RWPE2 (cell line): Measurements from ENCODE around the gene ENOX2.

Experiments
- ATAC-seq: fragments of 200-7000 bp; cut with Tn5 transposase; 3 replicates; pipeline ENCODE4 v1.9.1; 2021; ENCODE audit warnings: low read depth
- DNase-seq: peaks from one replicate; pipeline ENCODE4 v3.0.0-alpha.2; 2020; ENCODE audit warnings: low spot score
- H3K27ac ChIP-seq: fragments of 450-650 bp; 2 replicates; pipeline ENCODE4 v1.5.1; 2017; ENCODE audit warnings: mild to moderate bottlenecking; ENCODE audit not compliant: poor library complexity, severe bottlenecking
- H3K27me3 ChIP-seq: fragments of 250-450 bp; sonication (Bioruptor Pico); 2 replicates; pipeline ENCODE4 v1.5.1; 2021; ENCODE audit warnings: mild to moderate bottlenecking, moderate library complexity; ENCODE audit not compliant: insufficient read depth, poor library complexity, severe bottlenecking
- H3K36me3 ChIP-seq: fragments of 250-450 bp; sonication (Bioruptor Pico); 2 replicates; pipeline ENCODE4 v1.5.1; 2020; ENCODE audit warnings: low read depth, mild to moderate bottlenecking, moderate library complexity
- H3K4me1 ChIP-seq: fragments of 250-450 bp; sonication (Bioruptor Pico); 2 replicates; pipeline ENCODE4 v1.5.1; 2021; ENCODE audit warnings: mild to moderate bottlenecking, moderate library complexity; ENCODE audit not compliant: insufficient read depth, poor library complexity, severe bottlenecking
- H3K4me3 ChIP-seq: fragments of 250-450 bp; sonication (Bioruptor Pico); 2 replicates; pipeline ENCODE4 v1.5.1; 2021; ENCODE audit warnings: mild to moderate bottlenecking, moderate library complexity; ENCODE audit not compliant: severe bottlenecking
- H3K9me3 ChIP-seq: fragments of 250-450 bp; sonication (Bioruptor Pico); 2 replicates; pipeline ENCODE4 v1.5.1; 2021; ENCODE audit warnings: mild to moderate bottlenecking, moderate library complexity; ENCODE audit not compliant: severe bottlenecking
- TF ChIP-seq, protein P1 (sequence below): fragments of 450-650 bp; IDR thresholded peaks from one replicate; pipeline ENCODE4 v1.5.1; 2017; ENCODE audit warnings: mild to moderate bottlenecking, moderate library complexity; ENCODE audit not compliant: poor library complexity, severe bottlenecking

ENOX2 gene

DNA sequence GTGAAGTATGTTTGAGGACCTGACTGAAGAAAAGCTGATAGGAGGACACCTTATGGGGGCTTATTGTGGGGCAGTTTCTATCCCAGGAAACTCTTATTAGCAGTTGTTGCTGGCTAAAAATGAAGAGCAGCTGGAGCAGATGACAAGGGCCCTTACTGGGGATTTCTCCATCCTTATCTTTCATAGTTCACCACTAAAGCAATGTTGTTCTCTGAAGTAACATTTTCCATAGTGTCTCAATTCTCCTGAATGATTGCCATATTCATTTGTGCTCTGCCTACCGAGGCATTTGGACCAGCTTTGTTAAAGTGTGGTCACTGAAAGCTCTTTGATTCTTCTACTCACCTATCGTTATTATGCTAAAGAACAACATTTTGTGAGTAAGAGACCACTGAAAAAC lies 7.7 kb downstream of the ENOX2 start:
- H3K27ac ChIP-seq, result no peak overlapping the region
- no peak for ATAC-seq
- H3K4me3 ChIP-seq, result no peak overlapping the region

DNA sequence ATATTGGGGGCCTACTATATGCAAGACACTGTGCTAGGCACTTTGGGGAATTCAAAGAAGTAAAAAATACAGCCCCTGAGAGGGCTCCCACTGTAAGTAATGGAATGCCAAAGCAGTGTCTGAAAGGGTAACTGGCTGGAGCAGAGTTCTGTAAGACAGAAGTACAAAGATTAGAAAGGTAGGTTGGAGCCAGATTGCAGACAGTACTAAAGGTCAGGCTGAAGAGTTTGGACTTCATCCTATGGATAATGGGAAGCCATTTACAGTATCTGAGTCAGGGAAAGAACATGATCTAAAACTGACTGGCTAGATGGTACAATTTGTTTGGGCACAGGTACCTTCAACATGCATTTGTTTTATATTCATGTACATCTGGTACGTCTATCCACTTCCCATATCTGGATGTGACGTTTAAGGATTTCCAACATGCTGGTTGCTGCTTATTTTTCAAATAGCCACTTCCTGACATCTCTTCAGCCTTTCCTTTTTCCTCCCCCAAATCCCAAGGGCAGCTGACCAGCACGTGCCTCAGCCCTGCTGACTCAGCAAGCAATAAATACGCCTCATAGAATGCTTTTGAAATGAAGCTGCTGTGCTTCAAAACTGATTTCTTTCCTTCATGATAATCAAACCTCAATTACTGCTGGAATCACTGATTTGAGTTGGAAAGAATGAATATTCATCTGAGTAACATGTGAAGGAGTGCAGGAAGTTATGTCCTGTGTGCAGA lies 9.5 kb downstream of the ENOX2 start:
- no peaks in the 10 kb centered on the region for H3K9me3 ChIP-seq
- no peaks in the 10 kb centered on the region for H3K36me3 ChIP-seq
- no peak overlapping the region for H3K27ac ChIP-seq
- DNase-seq (no peak), ATAC-seq (no peak)
- TF ChIP-seq, protein P1, sequence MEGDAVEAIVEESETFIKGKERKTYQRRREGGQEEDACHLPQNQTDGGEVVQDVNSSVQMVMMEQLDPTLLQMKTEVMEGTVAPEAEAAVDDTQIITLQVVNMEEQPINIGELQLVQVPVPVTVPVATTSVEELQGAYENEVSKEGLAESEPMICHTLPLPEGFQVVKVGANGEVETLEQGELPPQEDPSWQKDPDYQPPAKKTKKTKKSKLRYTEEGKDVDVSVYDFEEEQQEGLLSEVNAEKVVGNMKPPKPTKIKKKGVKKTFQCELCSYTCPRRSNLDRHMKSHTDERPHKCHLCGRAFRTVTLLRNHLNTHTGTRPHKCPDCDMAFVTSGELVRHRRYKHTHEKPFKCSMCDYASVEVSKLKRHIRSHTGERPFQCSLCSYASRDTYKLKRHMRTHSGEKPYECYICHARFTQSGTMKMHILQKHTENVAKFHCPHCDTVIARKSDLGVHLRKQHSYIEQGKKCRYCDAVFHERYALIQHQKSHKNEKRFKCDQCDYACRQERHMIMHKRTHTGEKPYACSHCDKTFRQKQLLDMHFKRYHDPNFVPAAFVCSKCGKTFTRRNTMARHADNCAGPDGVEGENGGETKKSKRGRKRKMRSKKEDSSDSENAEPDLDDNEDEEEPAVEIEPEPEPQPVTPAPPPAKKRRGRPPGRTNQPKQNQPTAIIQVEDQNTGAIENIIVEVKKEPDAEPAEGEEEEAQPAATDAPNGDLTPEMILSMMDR, result no peak
- H3K27me3 ChIP-seq, result no peaks in the 10 kb centered on the region
- no peaks in the 10 kb centered on the region for H3K4me1 ChIP-seq
- H3K4me3 ChIP-seq, result no peak overlapping the region

More for the DNA sequence above, 7.7 kb downstream of the ENOX2 start:
- Histone ChIP-seq H3K36me3 (no peaks in the 10 kb centered on the region), H3K4me1 (no peaks in the 10 kb centered on the region), H3K9me3 (no peaks in the 10 kb centered on the region), H3K27me3 (no peaks in the 10 kb centered on the region)
- no peak for DNase-seq
- TF ChIP-seq, protein P1, result no peak

DNA sequence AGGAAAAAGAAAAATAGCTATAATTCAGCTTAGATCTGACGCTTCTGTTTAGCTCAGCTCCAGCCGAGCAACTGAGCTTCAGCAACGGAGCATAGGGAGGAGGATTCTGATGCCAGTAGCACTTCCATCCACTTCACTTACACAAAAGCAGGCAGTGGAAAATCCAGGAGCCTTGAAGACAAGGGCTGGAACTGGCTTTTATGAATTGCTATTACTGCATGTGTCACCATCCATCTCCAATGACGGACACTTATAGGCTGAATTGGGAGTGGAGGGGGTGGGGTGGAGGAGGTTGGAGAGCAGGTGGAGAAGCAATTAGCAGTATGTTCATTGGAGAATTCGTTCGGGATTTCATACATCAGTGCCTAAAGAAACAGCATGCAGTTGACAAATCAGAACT lies 15.6 kb downstream of the ENOX2 start:
- no peaks in the 10 kb centered on the region for H3K27me3 ChIP-seq
- TF ChIP-seq, protein P1, result no peak
- H3K36me3 ChIP-seq, result no peaks in the 10 kb centered on the region
- H3K27ac ChIP-seq, result no peak overlapping the region
- H3K9me3 ChIP-seq, result no peaks in the 10 kb centered on the region
- ATAC-seq (no peak), DNase-seq (no peak)
- H3K4me1 ChIP-seq, result no peaks in the 10 kb centered on the region
- H3K4me3 ChIP-seq, result no peak overlapping the region

DNA sequence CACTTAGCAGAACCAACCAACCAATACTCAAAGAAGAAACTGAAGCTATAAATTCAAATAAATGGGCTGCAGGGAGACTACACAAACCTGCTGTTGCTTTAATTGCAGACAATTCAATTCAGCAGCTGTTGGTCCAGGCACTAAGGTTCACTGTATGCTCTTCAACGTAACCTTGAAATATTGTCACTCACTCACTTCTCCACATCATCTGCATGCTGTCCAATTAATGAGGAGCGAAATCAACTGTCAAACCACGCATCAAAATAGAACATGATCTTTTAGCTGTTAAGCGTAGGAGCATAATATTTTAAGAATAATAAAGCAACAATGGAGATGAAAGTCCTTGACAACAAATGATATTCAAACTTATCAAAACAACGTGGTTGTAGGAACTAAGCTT lies 17.0 kb downstream of the ENOX2 start:
- Histone ChIP-seq H3K9me3 (no peaks in the 10 kb centered on the region), H3K27ac (no peak overlapping the region), H3K4me3 (no peak overlapping the region), H3K36me3 (no peaks in the 10 kb centered on the region), H3K27me3 (no peaks in the 10 kb centered on the region), H3K4me1 (no peaks in the 10 kb centered on the region)
- TF ChIP-seq, protein P1, result no peak
- DNase-seq, result no peak
- no peak for ATAC-seq

DNA sequence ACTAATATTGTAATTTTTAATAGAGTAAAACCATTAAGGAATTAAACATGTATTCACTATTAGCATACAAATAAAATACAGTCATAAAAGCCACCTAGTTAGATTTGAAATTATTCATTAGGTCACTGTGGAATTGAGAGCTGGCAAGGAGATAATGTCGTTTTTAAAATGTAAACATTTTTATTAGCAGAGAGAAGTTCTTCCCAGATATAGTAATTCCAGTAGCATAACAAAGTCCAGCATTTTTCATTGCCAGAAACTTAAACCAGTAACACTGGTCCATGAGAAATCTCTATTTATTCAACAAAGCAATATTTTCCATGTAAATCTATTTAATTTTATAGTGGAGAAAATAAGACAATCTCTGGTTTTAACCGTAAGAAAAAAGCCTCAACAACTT lies 17.5 kb downstream of the ENOX2 start:
- no peak overlapping the region for H3K4me3 ChIP-seq
- H3K9me3 ChIP-seq, result no peaks in the 10 kb centered on the region
- no peak overlapping the region for H3K27ac ChIP-seq
- no peaks in the 10 kb centered on the region for H3K27me3 ChIP-seq
- no peaks in the 10 kb centered on the region for H3K36me3 ChIP-seq
- H3K4me1 ChIP-seq, result no peaks in the 10 kb centered on the region
- TF ChIP-seq, protein P1, result no peak
- ATAC-seq (no peak), DNase-seq (no peak)
